CD14-positive monocyte (primary cell): ENCODE data around the gene MAMDC2. TPM values are rescaled to one million over a fixed set of nuclear protein-coding genes. Genes with fewer than 3 reads are reported as not detected.

ENCODE experiments used
- DNase-seq, 3 donors: peaks; one replicate each; pipeline ENCODE4 v3.0.0-alpha.2; 2011 to 2022
- H2AFZ ChIP-seq: 2 replicates; pipeline ENCODE4 v1.6.0; 2012; ENCODE audit warnings: mild to moderate bottlenecking, low read depth, low read length, inconsistent platforms; ENCODE audit not compliant: insufficient read depth, poor library complexity, severe bottlenecking
- H3K27ac ChIP-seq, 2 donors: 1 replicate in 1 of 2; 2 replicates in 1 of 2; pipeline ENCODE4 v1.5.1; 2012 to 2013; ENCODE audit warnings: low read length in 2 of 2, control low read depth in 1 of 2, inconsistent platforms in 1 of 2, low read depth in 1 of 2, mild to moderate bottlenecking in 1 of 2
- H3K27me3 ChIP-seq, 2 donors: one replicate each; pipeline versions ENCODE4 v1.6.0 to v1.6.1; 2011 to 2013; ENCODE audit warnings: low read length in 2 of 2; ENCODE audit not compliant: control insufficient read depth in 2 of 2, insufficient read depth in 2 of 2
- H3K36me3 ChIP-seq, 2 donors: replicated peaks in 1 of 2; 1 replicate in 1 of 2; 2 replicates in 1 of 2; pipeline versions ENCODE4 v1.5.1 to v1.6.1; 2012 to 2013; ENCODE audit warnings: low read length in 2 of 2, control low read depth in 1 of 2, inconsistent platforms in 1 of 2, mild to moderate bottlenecking in 1 of 2; ENCODE audit not compliant: insufficient read depth in 2 of 2, control insufficient read depth in 1 of 2
- H3K4me1 ChIP-seq, 2 donors: 1 replicate in 1 of 2; 2 replicates in 1 of 2; pipeline versions ENCODE4 v1.5.1 to v1.6.1; 2012 to 2013; ENCODE audit warnings: low read length in 2 of 2, control low read depth in 1 of 2, inconsistent platforms in 1 of 2, mild to moderate bottlenecking in 1 of 2, moderate library complexity in 1 of 2; ENCODE audit not compliant: insufficient read depth in 2 of 2, control insufficient read depth in 1 of 2
- H3K4me2 ChIP-seq: replicated peaks from 2 replicates; pipeline ENCODE3; 2012; ENCODE audit warnings: low read length, moderate library complexity, mild to moderate bottlenecking; ENCODE audit not compliant: poor library complexity, severe bottlenecking; ENCODE audit errors: extremely low read depth
- H3K4me3 ChIP-seq, 3 experiments: fragments of 200-600 bp in 1 of 3; sonication (generic) in 1 of 3; replicated peaks in 1 of 3; 1 replicate in 2 of 3; 2 replicates in 1 of 3; pipeline ENCODE4 v1.5.1; 2011 to 2013; ENCODE audit warnings: low read length in 3 of 3, mild to moderate bottlenecking in 3 of 3, control low read depth in 2 of 3, low read depth in 2 of 3, inconsistent platforms in 1 of 3, moderate library complexity in 1 of 3
- H3K79me2 ChIP-seq: 2 replicates; pipeline ENCODE4 v1.6.0; 2012; ENCODE audit warnings: mild to moderate bottlenecking, control low read depth, inconsistent platforms, low read length, moderate library complexity; ENCODE audit not compliant: insufficient read depth
- H3K9ac ChIP-seq: 2 replicates; pipeline ENCODE4 v1.6.0; 2017; ENCODE audit warnings: low read length, mild to moderate bottlenecking; ENCODE audit not compliant: insufficient read depth, poor library complexity, severe bottlenecking
- H3K9me3 ChIP-seq, 2 donors: replicated peaks in 1 of 2; 1 replicate in 1 of 2; 2 replicates in 1 of 2; pipeline versions ENCODE4 v1.5.1 to v1.6.1; 2012 to 2013; ENCODE audit warnings: low read length in 2 of 2, control low read depth in 1 of 2; ENCODE audit not compliant: control insufficient read depth in 1 of 2, insufficient read depth in 1 of 2
- H4K20me1 ChIP-seq: 2 replicates; pipeline ENCODE4 v1.6.0; 2012; ENCODE audit warnings: mild to moderate bottlenecking, low read length, control low read depth, moderate library complexity; ENCODE audit not compliant: insufficient read depth
- H3K27ac Mint-ChIP-seq, 7 donors: one replicate each; pipeline ENCODE4 v1.8.0; 2020; ENCODE audit warnings: mild to moderate bottlenecking in 7 of 7, mixed read lengths in 7 of 7, moderate library complexity in 6 of 7, inconsistent platforms in 2 of 7
- H3K27me3 Mint-ChIP-seq, 3 donors: one replicate each; pipeline ENCODE4 v1.8.0; 2021 to 2022; ENCODE audit warnings: low read depth in 3 of 3, mild to moderate bottlenecking in 3 of 3, mixed read lengths in 3 of 3, moderate library complexity in 3 of 3, inconsistent platforms in 1 of 3
- H3K36me3 Mint-ChIP-seq, 2 donors: one replicate each; pipeline ENCODE4 v1.8.0; 2020; ENCODE audit warnings: mixed read lengths in 2 of 2, inconsistent platforms in 1 of 2, mild to moderate bottlenecking in 1 of 2
- H3K4me1 Mint-ChIP-seq: one replicate; pipeline ENCODE4 v1.8.0; 2020; ENCODE audit warnings: mild to moderate bottlenecking, mixed read lengths
- H3K4me3 Mint-ChIP-seq, 2 donors: one replicate each; pipeline ENCODE4 v1.8.0; 2020; ENCODE audit warnings: mild to moderate bottlenecking in 2 of 2, mixed read lengths in 2 of 2, moderate library complexity in 1 of 2
- H3K9me3 Mint-ChIP-seq, 7 donors: one replicate each; pipeline ENCODE4 v1.8.0; 2020 to 2022; ENCODE audit warnings: mixed read lengths in 7 of 7, mild to moderate bottlenecking in 6 of 7, moderate library complexity in 6 of 7, inconsistent platforms in 2 of 7
- WGBS: methylation state at CpG from one replicate; pipeline ENCODE4 v1.1.5; 2013; ENCODE audit warnings: missing lambda C conversion rate; ENCODE audit not compliant: insufficient coverage; 5-methylcytosine and 5-hydroxymethylcytosine counted together
- intact Hi-C, 2 donors: fragments of 100-400 bp; cut with micrococcal nuclease; formaldehyde crosslinking; loops; one replicate each; pipeline versions ENCODE4 v1.15.0 to v1.15.1; 2023
- polyA plus RNA-seq, 3 donors: library from polyadenylated mRNA; depleted of rRNA in 1 of 3; unstranded in 2 of 3; stranded (reverse) in 1 of 3; fragments of 300-500 nt in 2 of 3; fragments of >200 nt in 1 of 3; fragmentation: Illumina TruSeq in 2 of 3; gene quantifications; 1 replicate in 2 of 3; 2 replicates in 1 of 3; pipeline ENCODE4 v1.2.3, GENCODE V29; 2012 to 2021
- TF ChIP-seq, protein P1 (sequence below): fragments of 200-600 bp; IDR thresholded peaks from one replicate; pipeline ENCODE4 v1.8.0; 2022; ENCODE audit warnings: antibody characterized with exemption, mild to moderate bottlenecking

Gene MAMDC2
- polyA plus RNA-seq, 3 donors: 0.05 to 0.09 TPM; not detected in 1

DNA sequence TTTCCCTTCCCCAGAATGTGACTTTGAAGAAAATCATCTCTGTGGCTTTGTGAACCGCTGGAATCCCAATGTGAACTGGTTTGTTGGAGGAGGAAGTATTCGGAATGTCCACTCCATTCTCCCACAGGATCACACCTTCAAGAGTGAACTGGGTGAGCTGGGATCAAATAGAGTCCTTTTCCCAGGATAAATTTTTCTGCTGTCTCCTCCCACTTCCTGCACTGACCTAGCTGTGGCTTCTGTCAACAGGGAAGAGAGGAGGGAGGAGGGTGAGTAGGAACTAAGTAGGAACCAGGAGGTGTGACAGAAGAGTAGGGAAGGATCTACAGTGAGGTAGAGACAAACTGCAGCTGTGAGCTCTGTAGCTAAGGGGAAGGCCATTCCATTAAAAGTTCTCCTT, 69.3 kb downstream of the MAMDC2 start:
- Mint-ChIP-seq H3K27me3 (peaks cover 0 to 3% (median 2%) of the 10 kb centered on the region in 3 donors), H3K36me3 (no peaks in the 10 kb centered on the region), H3K27ac (no peak overlapping the region), H3K9me3 (no peaks in the 10 kb centered on the region), H3K4me3 (no peak overlapping the region), H3K4me1 (peaks cover 2% of the 10 kb centered on the region)
- Histone ChIP-seq H3K36me3 (no peaks in the 10 kb centered on the region), H3K4me2 (no peak overlapping the region), H2AFZ (no peak overlapping the region), H3K9ac (no peak overlapping the region), H3K4me1 (no peaks in the 10 kb centered on the region), H4K20me1 (no peaks in the 10 kb centered on the region), H3K79me2 (no peaks in the 10 kb centered on the region), H3K4me3 (no peak overlapping the region), H3K9me3 (no peaks in the 10 kb centered on the region), H3K27ac (no peak overlapping the region), H3K27me3 (no peaks in the 10 kb centered on the region)
- TF ChIP-seq, protein P1, sequence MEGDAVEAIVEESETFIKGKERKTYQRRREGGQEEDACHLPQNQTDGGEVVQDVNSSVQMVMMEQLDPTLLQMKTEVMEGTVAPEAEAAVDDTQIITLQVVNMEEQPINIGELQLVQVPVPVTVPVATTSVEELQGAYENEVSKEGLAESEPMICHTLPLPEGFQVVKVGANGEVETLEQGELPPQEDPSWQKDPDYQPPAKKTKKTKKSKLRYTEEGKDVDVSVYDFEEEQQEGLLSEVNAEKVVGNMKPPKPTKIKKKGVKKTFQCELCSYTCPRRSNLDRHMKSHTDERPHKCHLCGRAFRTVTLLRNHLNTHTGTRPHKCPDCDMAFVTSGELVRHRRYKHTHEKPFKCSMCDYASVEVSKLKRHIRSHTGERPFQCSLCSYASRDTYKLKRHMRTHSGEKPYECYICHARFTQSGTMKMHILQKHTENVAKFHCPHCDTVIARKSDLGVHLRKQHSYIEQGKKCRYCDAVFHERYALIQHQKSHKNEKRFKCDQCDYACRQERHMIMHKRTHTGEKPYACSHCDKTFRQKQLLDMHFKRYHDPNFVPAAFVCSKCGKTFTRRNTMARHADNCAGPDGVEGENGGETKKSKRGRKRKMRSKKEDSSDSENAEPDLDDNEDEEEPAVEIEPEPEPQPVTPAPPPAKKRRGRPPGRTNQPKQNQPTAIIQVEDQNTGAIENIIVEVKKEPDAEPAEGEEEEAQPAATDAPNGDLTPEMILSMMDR: no peak
- intact Hi-C loops: loop anchor here (2.0 to 5.0 kb wide), 2 partner anchors 142 to 691 kb away; no protein-coding TSS in a partner anchor
- no peak for DNase-seq
- no CpG with 5 or more reads among the region's 2 CpGs for WGBS

DNA sequence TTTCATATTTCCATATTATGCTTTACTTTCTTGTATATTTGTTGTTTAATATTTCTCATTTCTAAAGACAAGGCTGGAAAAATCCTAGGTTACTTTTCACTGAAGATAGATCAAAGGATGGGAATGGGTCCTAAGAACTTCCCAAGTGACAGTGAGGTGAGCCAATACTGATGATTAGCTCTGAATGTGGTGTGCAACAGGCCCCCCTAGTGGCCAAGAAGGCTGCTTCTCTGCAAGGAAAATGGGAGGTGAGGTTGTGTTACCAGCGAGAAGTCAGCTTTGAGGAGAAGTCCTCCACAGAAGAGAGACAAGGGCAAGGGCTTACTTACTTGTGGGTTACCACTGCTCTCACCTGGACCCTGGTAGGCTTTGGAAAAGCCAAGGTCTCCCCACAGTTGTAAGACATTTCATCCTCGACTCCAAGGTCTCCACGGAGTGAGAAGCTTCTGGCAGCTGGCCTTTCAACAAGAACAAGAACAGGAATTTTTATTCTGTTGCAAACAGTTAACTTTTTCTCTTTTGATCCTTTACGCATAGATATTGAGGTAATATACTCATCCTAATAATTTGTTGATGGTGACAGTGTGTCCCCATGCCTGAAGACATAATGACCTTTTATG, 69.9 kb downstream of the MAMDC2 start:
- Histone ChIP-seq H3K4me3 (no peak overlapping the region), H3K27me3 (no peaks in the 10 kb centered on the region), H3K36me3 (no peaks in the 10 kb centered on the region), H3K4me1 (no peaks in the 10 kb centered on the region), H4K20me1 (no peaks in the 10 kb centered on the region), H3K9me3 (no peaks in the 10 kb centered on the region), H2AFZ (no peak overlapping the region), H3K27ac (no peak overlapping the region), H3K9ac (no peak overlapping the region), H3K4me2 (no peak overlapping the region), H3K79me2 (no peaks in the 10 kb centered on the region)
- Mint-ChIP-seq H3K4me1 (peaks cover 2% of the 10 kb centered on the region), H3K27me3 (peaks cover 0 to 3% (median 2%) of the 10 kb centered on the region in 3 donors), H3K36me3 (no peaks in the 10 kb centered on the region), H3K9me3 (no peaks in the 10 kb centered on the region), H3K27ac (no peak overlapping the region), H3K4me3 (no peak overlapping the region)
- peak in 2 of 3 donors; percentile 21 to 38 for DNase-seq
- intact Hi-C loops: loop anchor here (2.0 to 5.0 kb wide), 2 partner anchors 143 to 691 kb away; no protein-coding TSS in a partner anchor
- 58% methylated on average over 3 of the region's 4 CpGs for WGBS
- TF ChIP-seq, protein P1: peak; percentile 84
